SW 1271 (cell line): ENCODE data around the gene CIBAR2.

ENCODE experiments used
- DNase-seq, 2 experiments: peaks; one replicate each; lab custom pipeline; 2025; lab: John Stamatoyannopoulos, UW

The CIBAR2 gene

DNA sequence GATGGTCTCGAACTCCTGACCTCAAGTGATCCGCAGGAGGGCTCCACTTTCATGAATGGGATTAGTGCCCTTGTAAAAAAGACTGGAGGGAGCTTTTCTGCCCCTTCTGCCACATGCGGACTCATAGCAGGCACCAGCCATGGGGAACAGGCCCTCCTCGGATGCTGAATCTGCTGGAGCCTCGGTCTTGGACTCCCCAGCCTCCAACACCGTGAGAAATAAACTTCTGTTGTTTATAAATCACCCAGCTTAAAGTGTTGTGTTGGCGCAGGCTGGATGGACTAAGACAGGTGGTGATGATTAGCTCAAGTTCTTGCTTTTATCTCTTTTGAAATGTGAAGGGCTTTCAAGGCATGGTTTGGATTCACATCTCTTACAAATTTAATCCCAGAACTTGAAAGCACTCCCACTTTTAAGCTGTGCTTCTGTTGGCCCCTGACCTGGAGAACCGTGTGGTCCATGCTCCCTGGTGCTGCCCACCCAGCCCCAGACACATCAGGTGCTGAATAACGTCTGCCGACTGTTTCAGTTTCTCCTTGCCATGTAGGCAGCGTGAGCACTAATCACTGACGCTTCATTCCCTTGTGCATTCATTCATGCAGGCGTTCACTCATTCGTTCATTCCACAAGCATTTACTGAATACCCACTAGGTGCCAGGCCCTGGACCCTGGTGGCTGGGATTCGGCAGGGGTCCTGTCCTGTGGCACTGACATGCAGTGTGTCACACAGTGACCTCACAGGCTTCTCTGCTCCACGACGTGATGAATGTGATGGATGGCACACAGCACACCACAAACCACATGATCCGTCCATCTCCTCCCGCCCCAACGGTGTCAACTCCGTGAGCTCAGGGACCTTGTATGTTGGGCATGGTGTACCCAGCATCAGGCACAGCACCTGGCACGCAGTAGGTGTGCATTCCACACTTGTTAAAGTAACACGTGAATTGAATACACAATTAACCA lies 8.9 kb downstream of the CIBAR2 start:
- DNase-seq: no peak

DNA sequence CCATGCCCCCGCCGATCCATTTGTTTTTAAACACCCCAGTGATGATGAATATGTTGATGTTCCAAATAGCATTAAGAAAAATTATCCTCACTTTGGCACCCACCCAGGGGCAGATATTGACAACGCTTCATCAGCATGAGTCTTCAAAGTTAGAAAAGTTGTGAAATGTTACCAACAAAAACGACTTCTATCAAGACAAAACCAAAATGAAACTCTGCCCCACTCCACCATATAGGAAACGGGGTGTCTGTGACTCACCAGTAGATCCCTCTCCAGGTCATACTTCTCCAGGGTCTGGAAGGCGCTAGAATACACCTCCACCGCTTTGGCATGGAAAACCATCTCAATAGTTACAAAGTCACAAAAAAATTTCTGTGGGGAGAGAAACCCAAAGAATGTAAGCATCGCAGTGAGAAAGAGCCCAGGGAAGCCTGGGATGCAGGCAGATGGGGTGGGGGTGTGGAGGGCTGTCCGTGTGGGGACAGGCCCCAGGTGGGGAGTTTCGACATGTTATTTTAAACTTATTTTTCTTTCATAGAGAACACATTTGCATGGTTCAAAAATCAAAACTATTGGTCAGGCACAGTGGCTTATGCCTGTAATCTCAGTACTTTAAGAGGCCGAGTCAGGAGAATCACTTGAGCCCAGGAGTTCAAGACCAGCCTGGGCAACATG lies 10.2 kb downstream of the CIBAR2 start:
- DNase-seq: no peak

DNA sequence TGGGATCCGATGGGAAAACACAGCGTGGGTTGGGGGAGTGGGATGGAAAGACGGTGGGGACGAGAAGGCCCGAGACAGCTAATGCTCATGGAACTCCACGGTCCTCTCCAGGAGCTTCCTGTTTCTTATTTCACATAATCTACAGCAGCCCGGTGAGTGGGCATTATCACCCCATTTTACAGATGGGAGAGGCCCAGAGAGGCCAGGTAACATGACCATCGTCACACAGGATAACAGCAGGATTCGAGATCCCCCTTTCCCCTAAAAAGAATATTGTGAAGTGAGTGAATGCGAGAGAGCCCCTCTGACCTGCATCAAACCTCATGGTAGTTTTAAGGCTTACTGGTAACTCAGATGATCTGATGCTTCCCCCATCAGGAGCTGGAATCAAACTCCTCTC lies 12.0 kb downstream of the CIBAR2 start:
- DNase-seq: no peak

- no peak for DNase-seq
Observed at GRCh38 chr16:85098565-85098964, 13.7 kb downstream of the CIBAR2 start.

DNA sequence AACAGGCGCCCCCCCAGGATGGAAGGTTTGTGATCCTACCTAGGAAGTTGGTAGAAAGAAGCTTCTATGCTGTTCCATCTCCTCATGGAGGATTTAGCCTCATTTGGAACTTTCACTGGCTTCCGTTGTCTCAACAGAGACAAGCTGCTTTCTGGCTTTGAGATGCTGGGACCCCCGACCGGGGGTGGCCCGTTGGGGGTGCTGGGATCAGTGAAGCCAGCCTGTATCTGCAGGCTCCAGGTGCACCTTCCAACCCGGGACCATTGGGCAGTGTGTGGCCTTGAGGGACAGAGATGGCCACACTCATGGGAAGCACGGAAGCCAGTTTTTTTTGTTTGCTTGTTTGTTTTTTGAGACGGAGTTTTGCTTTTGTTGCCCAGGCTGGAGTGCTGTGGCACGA lies 15.4 kb downstream of the CIBAR2 start:
- no peak for DNase-seq

GRCh38 chr16:85094812-85095211 lies 17.5 kb downstream of the CIBAR2 start:
- DNase-seq: no peak

GRCh38 chr16:85094176-85094805 lies 18.0 kb downstream of the CIBAR2 start:
- no peak for DNase-seq

DNA sequence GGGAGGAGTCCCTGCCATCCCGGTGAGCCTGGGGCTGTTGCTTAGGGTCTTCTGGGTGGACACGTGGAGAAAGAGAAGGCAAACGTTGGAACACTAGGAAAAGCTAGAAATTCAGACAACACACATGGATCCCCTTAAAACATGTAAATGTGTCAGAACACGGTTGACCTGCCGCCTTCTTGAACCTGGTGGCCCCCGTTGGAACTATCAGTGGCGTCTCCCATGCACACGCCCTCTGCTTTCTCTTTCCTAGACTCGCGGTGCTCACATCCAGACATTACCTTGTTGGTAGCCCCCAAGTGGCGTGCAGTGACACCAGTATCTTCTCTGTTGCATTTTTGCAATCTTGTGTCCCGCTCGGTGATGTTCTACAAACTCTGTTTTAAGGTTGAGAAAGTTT lies 18.6 kb downstream of the CIBAR2 start:
- DNase-seq: no peak

- DNase-seq: no peak
Observed at GRCh38 chr16:85092851-85093250, 19.4 kb downstream of the CIBAR2 start.

GRCh38 chr16:85092309-85092708 lies 20.0 kb downstream of the CIBAR2 start:
- DNase-seq: no peak

- DNase-seq: no peak
Observed at GRCh38 chr16:85091522-85091910, 20.8 kb downstream of the CIBAR2 start.

GRCh38 chr16:85090873-85091521 lies 21.3 kb downstream of the CIBAR2 start:
- no peak for DNase-seq

DNA sequence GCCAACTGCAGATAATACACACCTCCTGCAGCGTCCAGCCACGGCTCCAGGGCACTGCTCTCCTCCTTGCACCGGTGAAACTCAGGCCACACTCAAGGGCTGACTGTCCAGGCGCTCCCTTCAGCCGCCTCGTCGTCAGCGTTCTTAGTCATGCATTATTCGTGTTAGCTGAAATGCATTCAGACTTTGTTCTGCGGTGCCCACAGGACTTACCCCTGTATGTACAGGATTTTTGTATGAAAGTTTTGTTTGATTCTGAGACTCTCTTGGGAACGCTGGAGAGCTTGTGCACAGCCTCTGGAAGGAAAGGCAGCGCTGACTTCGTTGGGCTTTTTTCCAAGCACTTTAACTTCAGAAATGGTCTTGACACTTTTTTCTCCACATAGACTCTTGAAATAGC lies 22.1 kb downstream of the CIBAR2 start:
- no peak for DNase-seq

- no peak for DNase-seq
Observed at GRCh38 chr16:85089525-85089924, 22.7 kb downstream of the CIBAR2 start.

GRCh38 chr16:85088570-85089199 lies 23.6 kb downstream of the CIBAR2 start:
- no peak for DNase-seq

DNA sequence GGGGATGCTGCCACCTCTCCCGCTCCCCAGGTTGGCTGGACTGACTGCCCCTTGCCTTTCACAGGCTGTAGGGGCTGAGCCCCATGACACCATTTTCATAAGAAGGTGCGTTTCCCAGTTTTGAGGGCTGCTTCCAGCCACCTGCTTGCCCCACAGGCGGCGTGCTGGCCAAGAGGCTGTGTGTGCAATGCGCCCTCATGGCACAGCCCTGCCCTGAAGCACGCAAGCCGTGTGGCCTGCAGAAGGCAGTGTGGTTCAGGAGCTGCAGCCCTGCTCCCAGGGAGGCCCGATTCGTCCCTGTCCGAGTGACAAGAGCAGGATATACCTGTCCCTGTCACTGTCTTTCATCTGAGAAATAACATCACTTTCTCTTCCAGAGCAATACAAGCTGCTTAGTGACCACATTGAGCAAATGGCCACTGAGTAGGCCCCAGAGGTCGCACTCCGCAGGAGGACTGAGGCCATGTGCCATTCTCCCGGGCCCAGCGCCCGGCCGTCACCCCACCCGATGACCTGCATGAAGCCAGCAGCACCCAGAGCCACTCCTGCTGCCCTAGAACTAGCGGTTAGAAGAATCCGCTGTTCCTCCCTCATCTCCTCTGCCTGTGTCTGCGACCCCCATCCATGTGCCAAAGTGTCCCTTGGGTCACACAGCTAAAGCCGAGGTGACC lies 24.2 kb downstream of the CIBAR2 start:
- DNase-seq: no peak

- DNase-seq: peak; percentile 35 to 47
Observed at GRCh38 chr16:85086347-85087291, 25.7 kb downstream of the CIBAR2 start.

DNA sequence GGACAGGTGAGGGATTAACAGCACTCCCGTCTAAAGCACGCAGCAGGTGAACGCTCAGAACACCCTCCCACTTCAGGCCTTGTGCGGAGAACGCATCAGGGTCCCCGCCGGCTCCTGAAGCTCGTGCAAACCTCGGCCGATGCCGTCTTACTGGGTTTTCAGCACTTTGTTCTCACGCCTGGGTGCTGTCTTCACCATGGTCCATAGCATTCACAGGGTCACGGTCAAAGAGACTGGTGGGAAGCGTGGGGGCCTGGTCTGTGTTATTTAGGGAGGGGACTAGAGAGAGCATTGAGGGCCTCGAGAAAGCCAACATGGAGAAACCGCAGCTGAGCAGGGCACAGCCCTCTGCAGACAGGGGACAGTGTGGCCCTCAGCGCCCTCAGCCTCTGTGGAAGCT lies 26.6 kb downstream of the CIBAR2 start:
- DNase-seq: no peak

- no peak for DNase-seq
Observed at GRCh38 chr16:85084841-85085510, 27.3 kb downstream of the CIBAR2 start.
